Measurements from ENCODE around the gene CCDC170.

DNA sequence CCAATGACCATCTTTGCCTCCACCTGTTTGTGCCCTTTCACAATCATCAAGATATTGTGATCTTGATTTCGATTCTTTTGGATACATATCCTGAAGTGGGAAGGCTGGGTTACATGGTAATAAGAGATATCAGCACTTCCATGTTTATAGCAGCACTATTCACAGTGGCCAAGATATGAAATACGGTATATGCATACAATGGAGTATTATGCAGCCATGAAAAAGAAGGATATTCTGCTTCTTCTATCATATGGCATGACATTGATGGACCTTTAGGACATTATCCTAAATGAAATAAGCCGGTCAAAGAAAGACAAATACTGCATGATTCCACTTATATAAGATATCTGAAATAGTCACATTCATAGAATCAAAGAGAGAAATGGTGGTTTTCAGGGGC is 144.0 kb downstream of the CCDC170 start:
- TF ChIP-seq, protein P1, sequence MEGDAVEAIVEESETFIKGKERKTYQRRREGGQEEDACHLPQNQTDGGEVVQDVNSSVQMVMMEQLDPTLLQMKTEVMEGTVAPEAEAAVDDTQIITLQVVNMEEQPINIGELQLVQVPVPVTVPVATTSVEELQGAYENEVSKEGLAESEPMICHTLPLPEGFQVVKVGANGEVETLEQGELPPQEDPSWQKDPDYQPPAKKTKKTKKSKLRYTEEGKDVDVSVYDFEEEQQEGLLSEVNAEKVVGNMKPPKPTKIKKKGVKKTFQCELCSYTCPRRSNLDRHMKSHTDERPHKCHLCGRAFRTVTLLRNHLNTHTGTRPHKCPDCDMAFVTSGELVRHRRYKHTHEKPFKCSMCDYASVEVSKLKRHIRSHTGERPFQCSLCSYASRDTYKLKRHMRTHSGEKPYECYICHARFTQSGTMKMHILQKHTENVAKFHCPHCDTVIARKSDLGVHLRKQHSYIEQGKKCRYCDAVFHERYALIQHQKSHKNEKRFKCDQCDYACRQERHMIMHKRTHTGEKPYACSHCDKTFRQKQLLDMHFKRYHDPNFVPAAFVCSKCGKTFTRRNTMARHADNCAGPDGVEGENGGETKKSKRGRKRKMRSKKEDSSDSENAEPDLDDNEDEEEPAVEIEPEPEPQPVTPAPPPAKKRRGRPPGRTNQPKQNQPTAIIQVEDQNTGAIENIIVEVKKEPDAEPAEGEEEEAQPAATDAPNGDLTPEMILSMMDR (IDR thresholded peaks at IDR 0.05; ENCODE audit: low read length) = no peak
- no peak for TF ChIP-seq EZH2 (IDR thresholded peaks at IDR 0.05; ENCODE audit: borderline replicate concordance, low read length)
